Stimulated activated CD8-positive, alpha-beta memory T cell treated with anti-CD3 and anti-CD28 coated beads, Interleukin-12 subunit alpha, Interleukin-12 subunit beta, amount 100 ng/mL, for 4 hours (primary cell): ENCODE results near the gene STK33.

ENCODE experiments used
- DNase-seq: peaks from one replicate; pipeline ENCODE4 v3.0.0-alpha.2; 2020; ENCODE audit warnings: low read depth

Gene STK33

DNA sequence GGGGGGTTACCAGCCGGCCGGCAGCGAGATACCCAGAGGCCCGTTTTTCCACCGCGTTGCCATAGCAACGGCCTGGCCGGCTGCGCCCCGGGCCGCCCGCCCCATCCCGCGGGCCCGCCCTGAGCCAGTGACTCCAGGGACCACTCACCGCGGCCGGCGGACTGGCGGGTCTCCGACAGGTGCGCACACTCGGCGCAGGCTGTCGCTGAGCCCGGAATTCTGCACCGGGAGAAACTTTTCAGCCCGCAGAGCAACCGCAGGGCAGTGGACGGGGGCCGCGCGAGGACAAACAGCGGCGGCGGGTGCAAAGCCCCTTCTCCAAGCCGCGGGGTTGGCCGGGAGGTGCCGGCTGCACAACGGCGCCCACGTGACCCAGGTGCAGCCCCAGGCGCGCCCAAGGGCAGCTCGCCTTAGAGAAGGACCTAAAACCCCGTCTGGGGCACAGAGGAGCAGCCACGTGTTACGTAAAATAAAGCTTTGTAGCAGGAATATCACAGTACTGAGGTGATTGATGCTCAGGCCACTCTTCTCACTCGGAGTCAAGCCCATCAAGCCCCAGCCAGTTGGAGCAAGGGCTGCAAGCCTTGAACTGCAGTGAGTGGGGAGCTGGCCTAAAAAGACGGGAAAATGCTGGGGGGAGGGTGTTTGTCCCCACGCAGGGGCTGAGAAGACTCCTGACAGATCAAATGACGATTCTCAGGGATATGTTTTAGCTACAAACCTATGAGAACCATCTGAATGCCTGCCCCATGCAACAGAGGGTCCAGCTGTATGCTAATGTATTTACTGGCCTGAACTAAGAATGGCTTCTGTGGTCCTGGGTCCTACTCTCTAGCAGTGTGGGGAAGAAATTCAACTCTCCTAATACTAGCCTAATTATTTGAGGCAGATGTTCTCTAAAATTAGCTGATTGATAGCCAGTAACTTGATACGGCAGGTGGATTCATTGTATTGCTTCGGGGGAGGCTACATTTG is at the start of gene STK33:
Gene STK33 (minus strand): TSS at position 294 of the 975 bp plus-strand sequence. CDS start 119,323 bp downstream, outside the sequence.
- DNase-seq: no peak

DNA sequence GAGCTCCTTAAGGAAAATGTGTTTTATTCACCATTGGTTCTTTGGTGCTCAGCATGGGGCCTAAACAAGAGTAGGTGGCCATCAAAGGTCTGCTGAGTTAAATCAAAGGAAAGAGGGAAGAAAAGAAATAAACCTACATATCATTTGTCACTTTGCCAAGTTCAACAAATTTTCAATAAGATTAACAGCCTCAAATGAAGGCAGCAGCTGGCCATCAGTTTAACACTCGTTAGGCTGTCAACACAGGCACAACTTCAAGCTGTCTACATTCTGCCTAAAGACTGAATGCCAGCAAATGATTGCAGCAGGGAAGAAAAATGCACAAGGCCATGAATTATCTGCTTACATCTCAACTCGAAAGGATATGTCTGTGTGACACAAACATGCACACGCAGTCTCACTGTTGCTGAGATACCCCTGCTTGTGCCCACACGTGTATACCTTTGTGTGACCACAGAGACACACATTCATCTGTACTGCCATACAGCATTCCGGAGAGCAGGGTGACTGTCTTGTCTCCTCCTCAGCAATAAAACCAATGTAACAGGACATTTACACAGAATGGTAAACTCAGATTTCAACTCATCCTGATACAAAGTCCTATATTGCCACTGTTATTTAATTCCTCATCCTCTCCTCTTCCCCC is 48.3 kb upstream of the STK33 start:
- no peak for DNase-seq

DNA sequence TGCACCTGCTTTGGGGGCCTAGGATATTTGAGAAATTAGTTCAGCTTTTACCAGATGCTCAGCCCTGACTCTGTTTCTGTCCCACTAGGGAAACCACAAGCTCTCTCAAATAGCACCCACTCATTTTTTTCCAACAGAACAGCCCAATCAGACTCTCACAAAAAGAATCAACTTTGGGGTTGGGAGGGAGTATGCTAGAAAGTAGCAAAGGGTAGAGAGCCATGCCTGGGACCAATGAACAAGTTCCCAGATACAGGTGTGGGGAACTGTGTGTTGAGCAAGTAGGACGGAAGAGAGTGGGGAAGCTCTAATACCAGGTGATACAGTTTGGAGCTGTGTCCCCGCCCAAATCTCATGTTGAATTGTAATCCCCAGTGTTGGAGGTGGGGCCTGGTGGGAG is 47.3 kb upstream of the STK33 start:
- DNase-seq: no peak

DNA sequence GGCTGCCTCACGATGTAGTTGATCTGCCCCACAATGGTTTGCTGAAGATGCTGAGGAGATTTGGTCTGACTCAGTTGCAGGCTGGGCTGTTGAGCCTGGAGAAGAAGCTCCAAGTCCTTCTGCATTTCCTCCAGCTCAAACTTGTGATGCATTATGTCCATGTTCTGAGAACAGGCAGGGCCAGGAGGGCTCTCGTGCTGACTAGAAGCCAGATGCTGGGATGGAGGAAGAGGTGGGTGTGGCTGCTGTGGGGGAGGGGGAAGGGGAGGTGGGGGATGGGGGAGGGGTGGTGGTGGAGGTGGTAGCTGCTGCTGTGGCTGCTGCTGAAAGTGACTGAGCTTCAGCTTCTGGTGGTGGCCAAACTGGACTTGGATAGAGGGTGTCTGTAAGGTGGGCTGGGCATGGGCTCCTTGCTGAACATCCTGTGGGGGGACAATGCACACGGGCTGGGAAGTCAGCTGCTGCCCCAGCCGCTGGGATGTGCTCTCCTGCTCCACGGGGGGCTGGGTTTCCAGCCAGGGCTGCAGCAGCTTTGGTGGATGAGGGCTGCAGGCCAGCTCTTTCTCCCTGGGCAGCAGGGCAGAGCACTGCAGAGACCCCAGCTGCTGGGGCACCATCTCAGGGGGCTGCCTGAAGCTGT is 46.4 kb upstream of the STK33 start:
- no peak for DNase-seq

DNA sequence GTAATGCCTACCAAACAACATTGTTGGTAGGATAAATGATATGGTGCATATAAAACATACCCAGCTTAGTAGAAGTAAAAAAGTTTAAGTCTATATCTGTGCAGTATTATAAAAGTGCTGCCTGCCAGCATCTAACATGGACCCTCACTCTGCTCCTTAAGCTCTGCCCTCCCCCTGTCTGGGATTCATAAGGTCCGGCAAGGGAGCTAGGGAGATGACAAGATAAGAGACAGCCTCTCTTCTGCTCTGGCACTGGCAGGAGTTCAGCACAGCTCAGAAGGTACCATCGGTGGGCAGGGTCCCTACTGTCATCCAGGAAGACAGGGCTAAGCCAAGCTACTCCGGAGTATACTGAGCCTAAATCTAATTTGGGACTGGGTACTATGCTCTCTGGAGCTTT is 45.6 kb upstream of the STK33 start:
- DNase-seq: no peak

DNA sequence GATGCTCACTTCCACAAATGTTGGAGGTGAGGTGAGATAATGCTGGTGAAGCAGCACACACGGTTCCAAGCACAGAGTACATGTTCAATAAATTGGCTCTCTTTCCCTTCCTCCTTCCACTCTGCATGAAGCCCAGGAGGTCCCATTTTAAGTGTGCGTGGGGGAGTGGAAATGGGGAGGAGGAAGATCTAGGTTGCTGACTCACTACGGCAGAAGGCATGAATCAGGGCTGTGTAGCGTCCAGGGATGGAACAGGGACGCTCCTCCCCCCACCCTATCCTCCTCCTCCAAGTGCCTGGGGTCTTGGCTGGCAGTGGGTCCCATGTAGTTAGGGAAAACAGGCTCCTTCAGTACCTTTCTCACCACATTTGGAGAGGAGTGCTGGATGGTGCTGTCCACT is 44.3 kb upstream of the STK33 start:
- DNase-seq: no peak

DNA sequence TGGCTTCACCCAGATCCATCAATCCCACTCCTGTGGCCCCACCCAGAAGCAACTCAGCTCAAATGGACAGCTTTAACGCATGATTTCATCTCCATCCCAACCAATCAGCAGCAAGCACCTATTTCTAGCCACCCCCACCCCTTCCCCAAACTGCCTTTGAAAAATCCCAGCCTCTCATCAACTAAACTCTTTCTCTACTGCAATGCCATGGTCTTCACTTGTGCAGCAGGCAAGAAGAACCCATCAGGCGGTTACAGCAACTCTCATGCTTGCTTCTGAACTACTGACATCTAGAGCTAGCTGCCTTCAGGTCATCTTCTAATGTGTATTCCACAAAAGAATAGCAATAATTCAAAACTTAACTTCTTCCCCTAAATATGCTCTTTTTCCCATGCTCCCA is 42.1 kb upstream of the STK33 start:
- no peak for DNase-seq

DNA sequence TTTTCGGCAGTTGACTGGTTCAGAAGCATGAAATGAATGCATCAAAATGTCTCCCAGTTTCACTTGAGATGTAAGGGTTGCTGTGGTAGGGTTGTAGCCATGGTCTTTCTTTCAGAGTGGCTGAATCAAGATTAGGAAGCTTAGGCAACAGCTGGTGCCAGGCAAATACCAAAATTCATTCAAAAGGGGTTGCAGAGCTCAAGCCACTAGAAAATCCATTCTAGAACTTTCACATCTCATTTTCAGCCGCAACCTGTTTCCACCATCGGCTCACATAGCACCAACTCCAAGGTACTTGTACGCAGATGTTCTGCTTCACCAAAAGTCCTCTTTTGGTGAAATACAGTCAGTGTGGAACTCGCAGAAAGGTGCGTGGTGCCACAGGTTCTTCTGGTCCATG is 40.5 kb upstream of the STK33 start:
- DNase-seq: no peak

DNA sequence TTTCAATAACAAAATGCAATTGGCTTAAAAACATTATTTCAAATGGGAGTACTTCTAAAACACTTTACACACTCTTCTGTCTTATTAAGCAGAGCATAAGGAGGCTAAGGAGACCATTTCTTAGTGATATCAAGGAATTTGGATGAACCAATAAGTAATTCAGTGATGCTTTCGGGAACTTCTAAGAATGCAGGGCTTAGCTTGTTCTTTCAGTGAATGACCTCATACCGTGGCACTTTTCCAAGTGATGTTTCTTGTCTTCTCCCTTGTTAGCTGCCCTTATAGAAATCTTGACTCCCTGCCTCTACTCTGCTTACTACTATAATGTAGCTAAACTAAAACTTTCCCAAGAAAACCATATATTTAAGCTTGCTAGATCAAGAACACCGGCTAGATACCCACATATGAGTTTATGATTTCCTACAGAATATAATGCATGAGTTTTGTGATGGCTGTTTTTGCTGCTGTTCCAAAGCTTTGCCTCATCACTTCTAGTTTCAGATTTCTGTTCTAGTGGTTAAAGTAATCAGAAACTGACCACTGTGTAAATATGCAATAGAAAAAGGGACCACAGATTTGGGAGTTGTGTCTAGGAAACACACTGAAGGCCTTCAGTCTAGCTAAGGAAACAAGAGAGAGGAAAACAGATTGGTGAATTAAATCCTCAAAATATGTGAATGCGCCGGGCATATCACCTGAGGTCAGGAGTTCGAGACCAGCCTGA is 37.5 kb upstream of the STK33 start:
- no peak for DNase-seq

DNA sequence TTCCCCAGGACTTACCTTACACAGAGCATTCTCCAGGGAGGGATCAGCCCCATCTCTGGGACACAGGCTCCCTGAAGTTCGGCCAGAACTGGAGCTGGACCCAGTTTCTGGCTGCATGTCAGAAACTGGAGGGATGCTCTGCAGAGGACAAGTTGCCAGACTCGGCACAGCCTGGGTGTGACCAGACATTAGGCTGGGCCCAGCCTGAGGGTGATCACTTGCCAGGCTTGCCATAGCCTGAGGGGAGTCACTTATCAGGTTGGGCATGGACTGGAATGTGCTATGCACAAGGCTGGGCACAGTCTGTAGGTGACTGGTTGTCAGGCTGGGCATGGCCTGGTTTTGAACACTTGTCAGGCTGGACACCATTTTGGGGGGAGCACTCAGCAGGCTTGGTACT is 30.7 kb upstream of the STK33 start:
- no peak for DNase-seq

DNA sequence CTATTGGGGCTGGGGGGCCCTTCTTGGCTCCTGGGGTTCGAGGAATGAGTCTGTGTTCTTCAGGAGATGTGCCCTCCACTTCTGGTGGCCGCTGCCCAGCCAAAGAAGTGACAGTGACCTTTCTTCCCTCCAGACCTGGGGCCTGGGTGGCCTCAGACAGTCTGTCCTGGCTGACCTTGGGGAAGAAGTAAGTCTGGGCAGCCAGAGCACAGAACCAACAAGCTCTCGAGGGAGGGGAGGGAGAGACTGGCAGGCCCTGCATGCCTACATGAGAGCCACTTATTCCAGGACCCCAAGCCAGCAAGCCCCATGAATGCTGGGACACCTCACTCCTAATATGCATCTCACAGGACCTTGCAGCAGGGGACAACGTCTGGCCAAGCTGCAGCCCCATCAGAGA is 27.1 kb upstream of the STK33 start:
- no peak for DNase-seq

DNA sequence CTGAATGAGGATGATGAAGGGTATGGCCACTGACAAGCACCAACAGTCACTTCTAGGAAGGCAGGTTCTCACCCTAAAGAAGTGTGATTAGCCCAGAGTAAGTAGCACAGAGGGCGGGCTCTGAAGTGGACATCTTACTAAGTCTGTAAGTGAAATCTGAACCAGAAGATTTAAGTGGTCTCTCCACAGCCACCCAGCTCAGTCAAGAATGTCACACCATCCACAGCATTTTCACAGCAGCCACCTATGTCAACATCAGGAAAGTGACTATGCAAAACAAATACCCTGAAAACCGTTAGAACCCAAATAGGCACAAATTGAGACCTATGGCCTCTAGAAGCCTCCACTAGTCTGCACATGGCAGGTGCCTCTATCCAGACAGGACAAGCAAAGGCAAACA is 23.0 kb upstream of the STK33 start:
- no peak for DNase-seq

DNA sequence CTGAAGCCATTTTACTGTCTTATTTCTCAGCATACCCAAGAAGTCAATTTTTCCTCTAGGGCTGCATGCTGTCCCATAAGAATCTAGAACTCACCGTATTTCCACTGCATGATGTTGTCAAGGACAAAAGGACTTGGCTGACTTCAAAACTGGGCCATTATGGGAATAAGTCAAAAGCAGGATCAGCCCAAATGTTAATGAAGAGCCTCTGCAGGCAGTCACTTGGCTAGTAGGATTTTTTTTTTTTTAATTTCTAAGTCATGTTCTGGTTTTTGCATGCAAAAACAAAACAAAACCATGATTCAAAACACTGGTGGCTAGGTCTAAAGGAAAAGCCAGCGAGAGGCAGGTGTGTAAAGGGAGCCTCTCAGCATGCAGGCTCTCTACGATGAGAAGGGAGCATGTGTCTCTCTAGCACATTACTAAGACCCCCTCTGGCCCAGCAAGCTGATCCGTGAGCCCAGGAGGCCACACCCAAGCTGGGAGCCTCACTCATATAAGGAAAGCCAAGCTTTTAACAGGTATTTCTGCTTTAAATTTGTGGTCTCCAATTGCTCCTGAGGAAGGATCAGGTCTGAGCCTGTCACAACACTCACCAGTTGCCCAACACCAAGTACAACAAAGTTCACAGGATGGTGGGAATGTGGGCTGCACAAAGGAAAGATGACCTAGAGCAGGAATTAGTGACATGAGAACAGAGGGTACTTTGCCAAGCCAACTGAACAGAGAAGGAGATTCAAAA is 21.4 kb upstream of the STK33 start:
- DNase-seq: no peak

DNA sequence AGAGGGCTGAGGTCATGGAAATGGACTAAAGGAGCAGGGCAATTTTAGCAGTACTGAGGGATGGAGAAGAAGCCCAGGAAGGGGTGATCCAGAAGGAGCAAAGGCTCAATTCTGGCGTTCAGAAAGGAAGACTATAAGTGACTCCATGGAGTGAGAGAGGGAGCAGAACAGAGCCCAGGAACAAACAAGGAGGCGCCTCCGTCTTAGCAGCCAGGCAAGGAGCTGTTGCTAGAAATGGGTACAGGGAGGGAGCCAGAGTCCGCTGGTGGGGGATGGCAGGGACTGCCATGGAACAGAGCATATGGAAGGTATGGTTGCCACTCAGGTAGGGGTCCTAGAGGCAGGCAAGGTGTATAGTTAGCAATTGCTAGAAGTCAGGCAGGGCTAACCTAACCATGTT is 20.5 kb upstream of the STK33 start:
- DNase-seq: no peak

DNA sequence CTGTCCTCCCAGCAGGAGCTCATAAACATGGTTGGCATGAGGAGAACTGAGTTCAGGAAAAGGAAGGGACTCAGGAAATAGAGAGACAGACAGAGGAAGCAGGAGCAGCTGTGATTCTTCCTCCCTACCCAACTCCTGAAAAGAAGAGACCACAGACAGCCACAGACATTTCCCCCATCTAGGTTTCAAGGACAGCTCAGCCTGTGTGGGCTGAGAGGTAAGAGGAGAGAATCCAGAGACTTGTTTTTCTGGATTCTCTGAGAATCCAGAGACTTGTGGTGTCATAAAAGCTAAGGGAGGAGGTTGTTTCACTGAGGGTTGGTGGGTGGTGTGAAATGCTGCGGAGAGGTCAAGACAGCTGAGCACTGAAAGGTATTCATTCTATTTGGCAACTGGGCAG is 19.0 kb upstream of the STK33 start:
- no peak for DNase-seq

DNA sequence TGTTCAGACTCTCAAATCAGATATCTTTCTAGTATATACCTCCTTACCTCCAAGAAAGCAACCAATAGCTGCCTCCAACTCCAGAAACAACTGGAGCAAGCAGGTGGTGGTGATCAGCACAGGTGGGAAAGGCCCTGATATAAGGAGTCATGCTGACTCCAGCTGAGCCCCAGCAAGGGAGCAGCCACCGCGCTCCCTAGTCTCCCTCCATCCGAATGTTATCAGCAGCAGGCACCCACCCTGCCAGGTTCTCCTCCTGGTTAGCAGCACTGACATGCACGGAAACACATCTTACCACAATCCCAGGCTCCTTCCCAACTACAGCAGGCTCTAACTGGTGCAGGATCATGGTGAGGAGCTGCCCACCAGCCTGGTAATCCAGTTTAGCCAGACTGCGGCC is 18.5 kb upstream of the STK33 start:
- no peak for DNase-seq

DNA sequence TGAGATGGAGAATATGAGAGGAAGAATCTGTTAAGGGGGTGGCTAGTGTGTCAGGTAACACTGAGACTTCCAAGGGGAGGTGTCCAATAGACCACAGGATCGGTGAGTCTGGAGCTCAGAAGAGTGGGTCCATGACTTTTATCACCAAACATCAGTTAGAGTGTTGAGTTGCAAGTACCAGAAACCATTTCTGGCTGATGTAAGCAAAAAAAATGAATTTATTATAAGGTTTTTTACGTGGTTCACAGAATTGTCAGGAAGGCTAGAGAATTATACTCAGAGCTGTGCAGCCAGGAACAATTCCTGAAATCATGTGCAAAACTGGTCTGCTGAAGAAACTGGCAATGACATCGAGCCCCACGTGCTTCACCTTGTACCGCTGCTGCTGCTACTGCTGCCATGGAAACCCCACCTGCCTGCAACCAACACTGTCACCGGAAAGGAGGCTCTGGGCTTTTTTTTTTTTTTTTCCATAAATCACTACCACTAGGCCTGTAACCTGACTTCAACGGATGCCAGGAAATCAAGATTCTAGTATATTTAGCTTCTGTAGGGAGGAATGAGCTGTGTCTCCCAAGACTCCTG is 16.6 kb upstream of the STK33 start:
- no peak for DNase-seq

DNA sequence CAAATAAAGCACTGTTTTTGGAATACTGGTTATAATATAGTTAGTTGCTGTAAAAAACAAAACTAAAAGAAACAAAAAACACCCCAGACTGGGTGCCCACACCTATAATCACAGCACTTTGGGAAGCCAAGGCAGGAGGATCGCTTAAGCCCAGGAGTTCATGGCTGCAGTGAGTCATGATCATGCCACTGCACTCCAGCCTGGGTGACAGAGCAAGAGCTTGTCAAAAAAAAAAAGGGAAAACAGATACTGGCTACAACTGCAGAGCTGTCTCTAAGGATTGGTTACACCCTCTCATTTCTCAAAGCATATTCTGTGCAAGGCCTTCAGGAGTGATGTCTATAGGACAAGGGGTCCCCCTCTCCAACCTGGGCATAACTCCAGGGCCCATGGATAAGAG is 14.6 kb upstream of the STK33 start:
- no peak for DNase-seq

DNA sequence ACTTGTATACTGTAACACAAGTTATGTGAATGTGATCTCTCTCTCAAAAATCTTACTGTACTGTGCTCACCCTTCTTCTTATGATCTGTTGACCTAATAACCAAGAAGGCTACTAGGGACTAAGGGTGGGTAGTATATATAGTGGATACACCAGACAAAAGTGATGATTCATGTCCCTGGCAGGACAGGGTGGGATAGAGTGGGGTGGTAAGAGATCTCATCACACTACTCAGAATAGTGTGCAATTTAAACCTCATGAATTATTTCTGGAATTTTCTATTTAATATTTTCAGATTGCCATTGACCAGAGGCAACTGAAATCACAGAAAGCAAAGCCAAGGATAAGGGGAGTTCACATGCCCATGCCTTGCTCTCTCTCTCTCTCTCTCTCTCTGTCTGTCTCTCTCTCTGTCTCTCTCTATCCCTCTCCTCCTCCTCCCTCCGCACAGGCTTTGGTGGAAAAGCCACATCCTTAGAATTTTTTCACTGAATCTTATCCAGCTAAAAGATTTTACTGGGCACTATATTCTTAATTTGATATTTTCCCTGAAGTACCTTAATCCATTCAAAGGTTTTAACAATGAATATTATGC is 12.0 kb upstream of the STK33 start:
- no peak for DNase-seq

DNA sequence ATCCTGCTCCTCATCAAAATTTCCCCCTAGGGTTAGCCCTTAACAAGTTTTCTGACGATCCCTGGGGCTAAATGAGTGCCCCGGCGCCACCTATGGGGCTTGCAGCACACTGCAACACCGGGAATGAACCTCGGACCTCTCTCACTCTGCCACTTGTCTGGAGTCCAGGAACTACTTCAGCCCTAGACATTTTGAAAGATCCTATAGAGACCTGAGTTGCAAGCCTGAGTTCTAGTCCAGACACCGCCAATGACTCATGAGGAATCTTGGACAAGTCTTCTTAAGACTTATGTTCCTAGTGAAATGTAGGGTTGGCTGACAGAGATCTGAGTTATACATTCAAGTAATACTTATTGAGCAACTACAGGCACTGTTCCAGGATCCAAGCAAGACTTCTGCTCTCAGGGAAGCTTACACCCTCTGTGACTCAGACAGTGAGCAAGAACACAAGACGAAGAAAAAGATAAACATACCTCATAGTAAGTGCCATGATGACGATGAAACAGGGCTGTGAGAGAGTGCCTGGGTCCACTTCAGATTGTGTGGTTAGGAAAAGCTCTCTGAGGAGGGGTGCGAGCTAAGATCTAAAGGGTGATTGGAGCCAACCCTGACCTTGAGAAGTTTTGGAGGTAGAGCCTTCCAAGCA is 10.2 kb upstream of the STK33 start:
- DNase-seq: no peak
